Measurements from ENCODE around the gene PLCH1. TPM values are rescaled to one million over a fixed set of nuclear protein-coding genes. Genes with fewer than 3 reads are reported as not detected.
A peak's percentile ranks its signal among the peaks of the same experiment; 100 is the strongest.

Gene PLCH1
- total RNA-seq, 1 experiment from 2014 or later: 1.4 TPM

DNA sequence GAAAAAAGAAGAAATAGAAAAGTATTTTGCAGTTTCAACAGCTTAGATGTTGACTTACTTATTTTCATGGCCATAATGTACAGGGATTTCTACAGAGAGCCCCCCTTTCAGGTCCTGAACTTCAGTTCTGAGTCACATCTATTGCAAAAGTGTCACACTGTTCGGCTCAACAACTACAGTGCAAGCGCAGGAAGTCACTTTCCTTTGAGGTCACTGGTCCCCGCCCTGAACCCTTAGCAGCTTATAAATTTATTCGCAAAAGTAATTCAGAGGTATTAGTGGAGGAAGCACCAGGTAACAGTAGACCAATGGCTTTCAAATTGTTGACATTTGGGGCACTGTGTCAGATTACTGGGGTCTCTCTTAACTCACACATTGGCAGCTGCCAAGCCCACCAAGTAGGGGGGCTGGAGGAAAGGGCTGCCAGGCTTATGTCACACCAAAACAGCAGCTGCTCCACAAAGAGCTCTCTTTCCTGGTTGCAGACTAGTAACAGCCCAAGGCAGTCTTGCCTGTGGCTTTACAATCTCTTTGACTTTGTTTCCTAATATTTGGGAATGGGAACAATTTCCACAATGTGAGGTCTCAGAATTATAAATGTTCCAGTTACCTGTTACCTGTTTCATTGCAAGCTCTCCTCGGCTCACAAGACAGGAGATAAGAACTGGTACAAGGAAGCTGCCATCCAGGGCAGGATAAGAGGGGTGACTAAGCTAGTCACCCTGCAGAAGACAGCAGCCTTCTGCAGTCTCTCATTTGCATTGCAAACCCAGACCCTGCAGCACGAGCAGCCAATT, 321.1 kb downstream of the PLCH1 start:
- ChIA-PET POLR2A (ENCODE audit: unreplicated experiment) (no interaction called here), CTCF (no interaction called here)
- H4K20me1 ChIP-seq (ENCODE audit: insufficient read depth): no peaks in the 10 kb centered on the region
- H3K4me1 ChIP-seq (replicated peaks; ENCODE audit: insufficient read depth): peaks cover 35% of the 10 kb centered on the region
- no peaks in the 10 kb centered on the region for H3K36me3 ChIP-seq (ENCODE audit: low read depth)
- no peaks in the 10 kb centered on the region for H3K79me2 ChIP-seq (ENCODE audit: low read depth)
- no TSS peak for BruUV-seq (replicated peaks)
- no peaks in the 10 kb centered on the region for H3K9me2 ChIP-seq (ENCODE audit: insufficient read depth)
- H3F3A ChIP-seq (ENCODE audit: insufficient read depth, low read depth): peaks cover 30% of the 10 kb centered on the region
- DNase-seq: peak; percentile 29 to 82
- H3K4me2 ChIP-seq: peak overlapping the region; percentile 77
- H3K9me3 ChIP-seq (ENCODE audit: insufficient read depth, low read depth): peaks cover 14% of the 10 kb centered on the region; the same call in 1 of the 2 replicates
- peak overlapping the region; percentile 47 for H3K27ac ChIP-seq
- H2AFZ ChIP-seq: peak overlapping the region; percentile 39
- peak overlapping the region; percentile 24; the same call in 1 of the 2 replicates for H3K4me3 ChIP-seq
- H3K27me3 ChIP-seq (ENCODE audit: insufficient read depth, low read depth): no peaks in the 10 kb centered on the region
- no peak for TF ChIP-seq EZH2 (IDR thresholded peaks at IDR 0.05; ENCODE audit: low read depth)
- TF ChIP-seq, protein P1, sequence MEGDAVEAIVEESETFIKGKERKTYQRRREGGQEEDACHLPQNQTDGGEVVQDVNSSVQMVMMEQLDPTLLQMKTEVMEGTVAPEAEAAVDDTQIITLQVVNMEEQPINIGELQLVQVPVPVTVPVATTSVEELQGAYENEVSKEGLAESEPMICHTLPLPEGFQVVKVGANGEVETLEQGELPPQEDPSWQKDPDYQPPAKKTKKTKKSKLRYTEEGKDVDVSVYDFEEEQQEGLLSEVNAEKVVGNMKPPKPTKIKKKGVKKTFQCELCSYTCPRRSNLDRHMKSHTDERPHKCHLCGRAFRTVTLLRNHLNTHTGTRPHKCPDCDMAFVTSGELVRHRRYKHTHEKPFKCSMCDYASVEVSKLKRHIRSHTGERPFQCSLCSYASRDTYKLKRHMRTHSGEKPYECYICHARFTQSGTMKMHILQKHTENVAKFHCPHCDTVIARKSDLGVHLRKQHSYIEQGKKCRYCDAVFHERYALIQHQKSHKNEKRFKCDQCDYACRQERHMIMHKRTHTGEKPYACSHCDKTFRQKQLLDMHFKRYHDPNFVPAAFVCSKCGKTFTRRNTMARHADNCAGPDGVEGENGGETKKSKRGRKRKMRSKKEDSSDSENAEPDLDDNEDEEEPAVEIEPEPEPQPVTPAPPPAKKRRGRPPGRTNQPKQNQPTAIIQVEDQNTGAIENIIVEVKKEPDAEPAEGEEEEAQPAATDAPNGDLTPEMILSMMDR (conservative IDR thresholded peaks at IDR 0.05): no peak
- intact Hi-C loops (cut with micrococcal nuclease; ENCODE audit: unreplicated experiment): no loop called here

DNA sequence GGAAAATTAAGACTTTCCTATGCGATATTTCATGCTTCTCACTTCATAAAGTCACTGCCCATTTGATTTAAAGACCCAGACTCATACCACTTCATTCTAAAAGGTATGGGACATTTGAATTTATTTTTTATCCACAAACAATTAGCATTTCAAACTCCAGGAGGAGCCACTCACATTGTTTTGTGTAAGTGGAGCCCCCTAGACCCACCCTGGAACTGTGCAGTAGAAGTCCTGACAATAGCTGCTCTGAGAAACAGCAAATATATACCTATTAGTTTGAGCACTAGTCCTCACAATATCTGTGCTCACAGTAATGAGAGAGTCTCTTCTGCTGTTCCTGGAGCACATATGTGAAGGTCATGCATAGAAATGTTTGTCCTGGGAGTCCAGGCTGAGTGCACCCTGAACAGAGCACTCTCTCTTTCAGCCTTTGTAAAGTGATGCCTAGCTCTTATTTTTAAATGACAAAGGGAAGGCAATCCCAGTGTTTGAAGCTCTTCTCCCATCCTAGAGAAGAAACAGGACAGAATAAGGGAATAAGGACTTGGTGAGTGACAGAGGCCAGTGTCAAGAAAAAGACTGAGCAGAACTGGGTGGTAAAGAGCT, 323.9 kb downstream of the PLCH1 start:
- ChIA-PET CTCF (no interaction called here), POLR2A (ENCODE audit: unreplicated experiment) (no interaction called here)
- no peak for TF ChIP-seq EZH2 (IDR thresholded peaks at IDR 0.05; ENCODE audit: low read depth)
- TF ChIP-seq, protein P1 (conservative IDR thresholded peaks at IDR 0.05): no peak
- Histone ChIP-seq H4K20me1 (ENCODE audit: insufficient read depth) (no peaks in the 10 kb centered on the region), H3K4me1 (replicated peaks; ENCODE audit: insufficient read depth) (peaks cover 62% of the 10 kb centered on the region), H3K79me2 (ENCODE audit: low read depth) (no peaks in the 10 kb centered on the region), H3K4me3 (no peak overlapping the region), H3K9me3 (ENCODE audit: insufficient read depth, low read depth) (peaks cover 7% of the 10 kb centered on the region; the same call in 1 of the 2 replicates), H2AFZ (no peak overlapping the region), H3K36me3 (ENCODE audit: low read depth) (no peaks in the 10 kb centered on the region), H3F3A (ENCODE audit: insufficient read depth, low read depth) (peaks cover 50% of the 10 kb centered on the region), H3K27me3 (ENCODE audit: insufficient read depth, low read depth) (no peaks in the 10 kb centered on the region), H3K27ac (no peak overlapping the region), H3K9me2 (ENCODE audit: insufficient read depth) (no peaks in the 10 kb centered on the region), H3K4me2 (no peak overlapping the region)
- DNase-seq: no peak
- no TSS peak for BruUV-seq (replicated peaks)
- intact Hi-C loops (cut with micrococcal nuclease; ENCODE audit: unreplicated experiment): no loop called here

DNA sequence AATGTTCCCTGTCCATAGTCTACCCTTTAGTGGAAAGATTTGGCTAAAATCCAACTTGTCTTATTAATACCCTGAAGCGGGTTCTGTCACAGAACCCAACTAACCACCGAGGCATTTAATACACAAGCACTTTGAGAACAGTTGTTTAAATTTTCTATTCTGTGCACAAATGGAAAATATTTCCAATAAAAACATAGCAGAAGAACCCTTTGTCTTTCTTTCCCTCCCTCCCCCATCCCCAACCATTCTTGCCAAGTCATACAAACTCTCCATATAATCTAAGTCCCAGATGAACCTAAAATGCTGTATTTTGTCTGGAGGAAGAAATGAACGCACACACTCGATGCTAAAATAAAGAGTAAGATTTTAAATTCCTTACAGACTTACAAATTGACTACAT, 324.5 kb downstream of the PLCH1 start:
- H3K9me2 ChIP-seq (ENCODE audit: insufficient read depth): no peaks in the 10 kb centered on the region
- H3K4me2 ChIP-seq: no peak overlapping the region
- no peaks in the 10 kb centered on the region for H4K20me1 ChIP-seq (ENCODE audit: insufficient read depth)
- BruUV-seq (replicated peaks): no TSS peak
- H3K36me3 ChIP-seq (ENCODE audit: low read depth): no peaks in the 10 kb centered on the region
- no peaks in the 10 kb centered on the region for H3K27me3 ChIP-seq (ENCODE audit: insufficient read depth, low read depth)
- POLR2A ChIA-PET (ENCODE audit: unreplicated experiment): no interaction called here
- peaks cover 7% of the 10 kb centered on the region; the same call in 1 of the 2 replicates for H3K9me3 ChIP-seq (ENCODE audit: insufficient read depth, low read depth)
- H3K4me1 ChIP-seq (replicated peaks; ENCODE audit: insufficient read depth): peaks cover 65% of the 10 kb centered on the region
- H2AFZ ChIP-seq: no peak overlapping the region
- peaks cover 50% of the 10 kb centered on the region for H3F3A ChIP-seq (ENCODE audit: insufficient read depth, low read depth)
- H3K4me3 ChIP-seq: no peak overlapping the region
- H3K27ac ChIP-seq: no peak overlapping the region
- intact Hi-C loops (cut with micrococcal nuclease; ENCODE audit: unreplicated experiment): no loop called here
- TF ChIP-seq EZH2 (IDR thresholded peaks at IDR 0.05; ENCODE audit: low read depth): no peak
- TF ChIP-seq, protein P1 (conservative IDR thresholded peaks at IDR 0.05): no peak
- H3K79me2 ChIP-seq (ENCODE audit: low read depth): no peaks in the 10 kb centered on the region
- CTCF ChIA-PET: interaction anchor here (0.6 kb wide), 1 partner anchor 265 kb away, joined by 3 read pairs; no protein-coding TSS in a partner anchor
- no peak for DNase-seq
